ENCODE data around the gene AGXT. TPM values are rescaled to one million over a fixed set of nuclear protein-coding genes. Genes with fewer than 3 reads are reported as not detected.

AGXT gene
- total RNA-seq, 1 experiment from 2014 or later = not detected

GRCh38 chr2:240917009-240917683 lies 48.5 kb downstream of the AGXT start:
- Histone ChIP-seq H3K4me1 (ENCODE audit: low read length) (peaks cover 8% of the 10 kb centered on the region), H3K27me3 (ENCODE audit: low read length) (no peaks in the 10 kb centered on the region), H3K4me3 (ENCODE audit: low read length) (no peak overlapping the region), H3K36me3 (ENCODE audit: insufficient read depth, low read length) (no peaks in the 10 kb centered on the region), H3K9me2 (replicated peaks; ENCODE audit: insufficient read depth, low read length) (no peaks in the 10 kb centered on the region), H3K9me3 (ENCODE audit: low read length) (no peaks in the 10 kb centered on the region), H2AFZ (ENCODE audit: low read length) (no peak overlapping the region), H3K9ac (ENCODE audit: low read length) (no peak overlapping the region), H3K27ac (ENCODE audit: low read length) (no peak overlapping the region), H3K4me2 (ENCODE audit: low read depth, low read length, poor library complexity, severe bottlenecking) (peak overlapping the region; percentile 35), H3K79me2 (ENCODE audit: low read length) (no peaks in the 10 kb centered on the region), H4K20me1 (ENCODE audit: insufficient read depth, low read depth, low read length) (peaks cover 9% of the 10 kb centered on the region; the same call in 1 of the 2 replicates)
- DNase-seq = peak; percentile 47

GRCh38 chr2:240917684-240918257 lies 49.1 kb downstream of the AGXT start:
- Histone ChIP-seq H2AFZ (ENCODE audit: low read length) (no peak overlapping the region), H3K4me3 (ENCODE audit: low read length) (no peak overlapping the region), H3K27me3 (ENCODE audit: low read length) (no peaks in the 10 kb centered on the region), H3K27ac (ENCODE audit: low read length) (no peak overlapping the region), H4K20me1 (ENCODE audit: insufficient read depth, low read depth, low read length) (peaks cover 9% of the 10 kb centered on the region; the same call in 1 of the 2 replicates), H3K9ac (ENCODE audit: low read length) (no peak overlapping the region), H3K9me3 (ENCODE audit: low read length) (no peaks in the 10 kb centered on the region), H3K9me2 (replicated peaks; ENCODE audit: insufficient read depth, low read length) (no peaks in the 10 kb centered on the region), H3K79me2 (ENCODE audit: low read length) (no peaks in the 10 kb centered on the region), H3K4me1 (ENCODE audit: low read length) (peaks cover 8% of the 10 kb centered on the region), H3K36me3 (ENCODE audit: insufficient read depth, low read length) (no peaks in the 10 kb centered on the region), H3K4me2 (ENCODE audit: low read depth, low read length, poor library complexity, severe bottlenecking) (no peak overlapping the region)
- no peak for DNase-seq

GRCh38 chr2:240918258-240919091 lies 49.9 kb downstream of the AGXT start:
- no peak overlapping the region for H3K4me3 ChIP-seq (ENCODE audit: low read length)
- no peak for DNase-seq
- no peaks in the 10 kb centered on the region for H3K9me3 ChIP-seq (ENCODE audit: low read length)
- H3K9me2 ChIP-seq (replicated peaks; ENCODE audit: insufficient read depth, low read length) = no peaks in the 10 kb centered on the region
- no peak overlapping the region for H3K9ac ChIP-seq (ENCODE audit: low read length)
- peaks cover 9% of the 10 kb centered on the region; the same call in 1 of the 2 replicates for H4K20me1 ChIP-seq (ENCODE audit: insufficient read depth, low read depth, low read length)
- no peak overlapping the region for H2AFZ ChIP-seq (ENCODE audit: low read length)
- H3K4me1 ChIP-seq (ENCODE audit: low read length) = peaks cover 8% of the 10 kb centered on the region
- no peaks in the 10 kb centered on the region for H3K27me3 ChIP-seq (ENCODE audit: low read length)
- H3K36me3 ChIP-seq (ENCODE audit: insufficient read depth, low read length) = no peaks in the 10 kb centered on the region
- no peak overlapping the region for H3K4me2 ChIP-seq (ENCODE audit: low read depth, low read length, poor library complexity, severe bottlenecking)
- H3K79me2 ChIP-seq (ENCODE audit: low read length) = no peaks in the 10 kb centered on the region
- no peak overlapping the region for H3K27ac ChIP-seq (ENCODE audit: low read length)

GRCh38 chr2:240919161-240919781 lies 50.6 kb downstream of the AGXT start:
- H3K9me3 ChIP-seq (ENCODE audit: low read length) = no peaks in the 10 kb centered on the region
- H3K4me2 ChIP-seq (ENCODE audit: low read depth, low read length, poor library complexity, severe bottlenecking) = no peak overlapping the region
- peaks cover 8% of the 10 kb centered on the region for H3K4me1 ChIP-seq (ENCODE audit: low read length)
- no peak overlapping the region for H3K4me3 ChIP-seq (ENCODE audit: low read length)
- no peaks in the 10 kb centered on the region for H3K9me2 ChIP-seq (replicated peaks; ENCODE audit: insufficient read depth, low read length)
- H4K20me1 ChIP-seq (ENCODE audit: insufficient read depth, low read depth, low read length) = peaks cover 9% of the 10 kb centered on the region; the same call in 1 of the 2 replicates
- H3K27ac ChIP-seq (ENCODE audit: low read length) = no peak overlapping the region
- H3K36me3 ChIP-seq (ENCODE audit: insufficient read depth, low read length) = no peaks in the 10 kb centered on the region
- DNase-seq = no peak
- no peak overlapping the region for H2AFZ ChIP-seq (ENCODE audit: low read length)
- no peak overlapping the region for H3K9ac ChIP-seq (ENCODE audit: low read length)
- H3K79me2 ChIP-seq (ENCODE audit: low read length) = no peaks in the 10 kb centered on the region
- H3K27me3 ChIP-seq (ENCODE audit: low read length) = no peaks in the 10 kb centered on the region

- no peak for DNase-seq
- H3K4me3 ChIP-seq (ENCODE audit: low read length) = no peak overlapping the region
- no peaks in the 10 kb centered on the region for H3K36me3 ChIP-seq (ENCODE audit: insufficient read depth, low read length)
- no peaks in the 10 kb centered on the region for H3K79me2 ChIP-seq (ENCODE audit: low read length)
- H3K27ac ChIP-seq (ENCODE audit: low read length) = no peak overlapping the region
- H3K4me1 ChIP-seq (ENCODE audit: low read length) = peaks cover 8% of the 10 kb centered on the region
- no peaks in the 10 kb centered on the region for H3K9me2 ChIP-seq (replicated peaks; ENCODE audit: insufficient read depth, low read length)
- no peaks in the 10 kb centered on the region for H3K9me3 ChIP-seq (ENCODE audit: low read length)
- peaks cover 9% of the 10 kb centered on the region; the same call in 1 of the 2 replicates for H4K20me1 ChIP-seq (ENCODE audit: insufficient read depth, low read depth, low read length)
- no peak overlapping the region for H3K4me2 ChIP-seq (ENCODE audit: low read depth, low read length, poor library complexity, severe bottlenecking)
- no peak overlapping the region for H2AFZ ChIP-seq (ENCODE audit: low read length)
- H3K9ac ChIP-seq (ENCODE audit: low read length) = no peak overlapping the region
- no peaks in the 10 kb centered on the region for H3K27me3 ChIP-seq (ENCODE audit: low read length)
Measured at GRCh38 chr2:240919786-240920782, 51.5 kb downstream of the AGXT start.

GRCh38 chr2:240920783-240921231 lies 52.2 kb downstream of the AGXT start:
- DNase-seq = no peak
- H3K36me3 ChIP-seq (ENCODE audit: insufficient read depth, low read length) = no peaks in the 10 kb centered on the region

GRCh38 chr2:240921311-240921994 lies 52.8 kb downstream of the AGXT start:
- H3K9me3 ChIP-seq (ENCODE audit: low read length) = no peaks in the 10 kb centered on the region
- no peak overlapping the region for H3K27ac ChIP-seq (ENCODE audit: low read length)
- H3K9me2 ChIP-seq (replicated peaks; ENCODE audit: insufficient read depth, low read length) = no peaks in the 10 kb centered on the region
- H3K36me3 ChIP-seq (ENCODE audit: insufficient read depth, low read length) = no peaks in the 10 kb centered on the region
- H3K79me2 ChIP-seq (ENCODE audit: low read length) = no peaks in the 10 kb centered on the region
- H3K4me2 ChIP-seq (ENCODE audit: low read depth, low read length, poor library complexity, severe bottlenecking) = no peak overlapping the region
- no peak for DNase-seq
- no peaks in the 10 kb centered on the region for H3K27me3 ChIP-seq (ENCODE audit: low read length)
- no peak overlapping the region for H3K4me3 ChIP-seq (ENCODE audit: low read length)
- H2AFZ ChIP-seq (ENCODE audit: low read length) = no peak overlapping the region
- no peak overlapping the region for H3K9ac ChIP-seq (ENCODE audit: low read length)
- peaks cover 9% of the 10 kb centered on the region; the same call in 1 of the 2 replicates for H4K20me1 ChIP-seq (ENCODE audit: insufficient read depth, low read depth, low read length)
- peaks cover 7% of the 10 kb centered on the region for H3K4me1 ChIP-seq (ENCODE audit: low read length)

More at GRCh38 chr2:240920783-240921231, 52.2 kb downstream of the AGXT start:
- no peaks in the 10 kb centered on the region for H3K9me2 ChIP-seq (replicated peaks; ENCODE audit: insufficient read depth, low read length)
- H3K4me1 ChIP-seq (ENCODE audit: low read length) = peaks cover 8% of the 10 kb centered on the region
- H3K4me2 ChIP-seq (ENCODE audit: low read depth, low read length, poor library complexity, severe bottlenecking) = no peak overlapping the region
- no peak overlapping the region for H2AFZ ChIP-seq (ENCODE audit: low read length)
- no peak overlapping the region for H3K27ac ChIP-seq (ENCODE audit: low read length)
- H3K9ac ChIP-seq (ENCODE audit: low read length) = no peak overlapping the region
- H4K20me1 ChIP-seq (ENCODE audit: insufficient read depth, low read depth, low read length) = peaks cover 9% of the 10 kb centered on the region; the same call in 1 of the 2 replicates
- no peaks in the 10 kb centered on the region for H3K27me3 ChIP-seq (ENCODE audit: low read length)
- no peak overlapping the region for H3K4me3 ChIP-seq (ENCODE audit: low read length)
- H3K79me2 ChIP-seq (ENCODE audit: low read length) = no peaks in the 10 kb centered on the region
- H3K9me3 ChIP-seq (ENCODE audit: low read length) = no peaks in the 10 kb centered on the region

Measured in Karpas-422 (cell line).